ENCODE results near the gene POLR1D.
"Not testable (repeated sequence)": the region's sequence is repeated elsewhere in the genome, so short reads cannot be mapped to it uniquely, and the experiment has no call there.

Gene POLR1D

GRCh38 chr13:27617881-27618321 is 3.8 kb upstream of the POLR1D start:
- no peak for DNase-seq (ENCODE audit: low spot score)

- DNase-seq (ENCODE audit: low spot score), result no peak
Observed at GRCh38 chr13:27619093-27619727, 2.5 kb upstream of the POLR1D start.

- peak; percentile 36 for DNase-seq (ENCODE audit: low spot score)
Observed at GRCh38 chr13:27619728-27620376, 1.8 kb upstream of the POLR1D start.

GRCh38 chr13:27620377-27621115 is 1.1 kb upstream of the POLR1D start, which contains the start of gene LNX2:
LNX2 (minus strand) TSS chr13:27620529; CDS start chr13:27581703, 38,826 bp downstream.
- DNase-seq (ENCODE audit: low spot score), result peak; percentile 97

- no peak for DNase-seq (ENCODE audit: low spot score)
Observed at GRCh38 chr13:27621116-27621365, 651 bp upstream of the POLR1D start.

GRCh38 chr13:27622102-27622820 is 569 bp downstream of the POLR1D start:
- DNase-seq (ENCODE audit: low spot score), result peak; percentile 10

GRCh38 chr13:27622881-27623280 is 1.2 kb downstream of the POLR1D start:
- DNase-seq (ENCODE audit: low spot score), result no peak

- DNase-seq (ENCODE audit: low spot score), result no peak
Observed at GRCh38 chr13:27624071-27624470, 2.4 kb downstream of the POLR1D start.

- no peak for DNase-seq (ENCODE audit: low spot score)
Observed at GRCh38 chr13:27625839-27626238, 4.1 kb downstream of the POLR1D start.

GRCh38 chr13:27627380-27627779 is 5.7 kb downstream of the POLR1D start:
- no peak for DNase-seq (ENCODE audit: low spot score)

- DNase-seq (ENCODE audit: low spot score), result no peak
Observed at GRCh38 chr13:27628081-27628480, 6.4 kb downstream of the POLR1D start.

- not testable (repeated sequence) for DNase-seq (ENCODE audit: low spot score)
Observed at GRCh38 chr13:27628766-27629165, 7.1 kb downstream of the POLR1D start.

- no peak for DNase-seq (ENCODE audit: low spot score)
Observed at GRCh38 chr13:27631156-27631555, 9.5 kb downstream of the POLR1D start.

GRCh38 chr13:27631665-27632064 is 10.0 kb downstream of the POLR1D start:
- no peak for DNase-seq (ENCODE audit: low spot score)

GRCh38 chr13:27632214-27632613 is 10.5 kb downstream of the POLR1D start:
- no peak for DNase-seq (ENCODE audit: low spot score)

GRCh38 chr13:27632648-27633047 is 11.0 kb downstream of the POLR1D start:
- DNase-seq (ENCODE audit: low spot score), result no peak

GRCh38 chr13:27634231-27634630 is 12.5 kb downstream of the POLR1D start:
- no peak for DNase-seq (ENCODE audit: low spot score)

- no peak for DNase-seq (ENCODE audit: low spot score)
Observed at GRCh38 chr13:27634791-27635190, 13.1 kb downstream of the POLR1D start.

- DNase-seq (ENCODE audit: low spot score), result no peak
Observed at GRCh38 chr13:27635266-27635665, 13.6 kb downstream of the POLR1D start.

- no peak for DNase-seq (ENCODE audit: low spot score)
Observed at GRCh38 chr13:27636589-27637288, 15.0 kb downstream of the POLR1D start.

GRCh38 chr13:27637289-27637626 is 15.6 kb downstream of the POLR1D start:
- DNase-seq (ENCODE audit: low spot score), result no peak

GRCh38 chr13:27638001-27638400 is 16.3 kb downstream of the POLR1D start:
- no peak for DNase-seq (ENCODE audit: low spot score)
